Urinary bladder (tissue), 4 donors: ENCODE results near the gene SYMPK. TPM values are rescaled to one million over a fixed set of nuclear protein-coding genes. Genes with fewer than 3 reads are reported as not detected.

Experiments used
- DNase-seq: peaks from one replicate; pipeline ENCODE4 v3.0.0-alpha.2; 2015; ENCODE audit errors: extremely low spot score
- H3K27ac ChIP-seq: one replicate; pipeline ENCODE4 v1.5.1; 2013; ENCODE audit warnings: low read depth, mild to moderate bottlenecking, moderate library complexity
- H3K36me3 ChIP-seq: one replicate; pipeline ENCODE4 v1.6.1; 2013; ENCODE audit warnings: mild to moderate bottlenecking, moderate library complexity; ENCODE audit not compliant: insufficient read depth
- H3K4me1 ChIP-seq: one replicate; pipeline ENCODE4 v1.6.1; 2013; ENCODE audit warnings: mild to moderate bottlenecking, moderate library complexity; ENCODE audit not compliant: insufficient read depth
- H3K4me3 ChIP-seq: one replicate; pipeline ENCODE4 v1.5.1; 2013; ENCODE audit warnings: low read depth, low read length
- WGBS: extraction: QIAGEN DNeasy Blood & Tissue Kit; methylation state at CpG from one replicate; pipeline ENCODE4 v1.1.7; 2013; 5-methylcytosine and 5-hydroxymethylcytosine counted together
- polyA plus RNA-seq: library from polyadenylated mRNA; stranded (reverse); fragments of 200-250 nt; gene quantifications from one replicate; pipeline ENCODE4 v1.2.3, GENCODE V29; 2013
- total RNA-seq: library from RNA; depleted of rRNA; stranded (reverse); fragments of >200 nt; gene quantifications from one replicate; pipeline ENCODE4 v1.2.3, GENCODE V29; 2014
- donor health status: healthy with polysubstance abuse.
- donor health status: healthy.

SYMPK gene
- total and polyA plus RNA-seq, 2 donors, result 22.5 to 38.9 TPM

DNA sequence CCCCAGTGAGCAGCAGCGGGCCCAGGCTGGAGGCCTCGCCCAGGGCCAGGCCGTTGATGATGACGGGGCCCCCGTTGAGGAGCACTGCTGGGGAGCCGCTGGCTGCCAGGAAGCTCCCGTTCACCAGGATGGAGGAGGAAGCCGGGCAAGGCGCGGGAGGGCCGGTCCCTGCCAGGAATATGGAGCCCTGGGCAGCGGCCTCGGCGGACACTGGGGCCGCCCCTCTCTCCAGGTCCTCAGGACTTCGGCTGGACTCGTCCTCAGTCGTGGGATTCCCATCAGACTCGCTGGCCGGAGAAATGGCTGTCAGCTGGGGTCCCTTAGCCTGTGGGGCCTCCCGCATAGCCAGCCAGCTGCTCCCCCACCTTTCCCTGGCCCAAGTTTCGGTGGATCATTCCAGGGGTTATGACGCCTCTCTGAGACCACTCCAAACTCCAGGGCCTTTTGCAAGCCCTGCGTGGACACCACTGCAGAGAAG lies 96.0 kb downstream of the SYMPK start:
- Histone ChIP-seq H3K4me1 (no peaks in the 10 kb centered on the region), H3K36me3 (no peaks in the 10 kb centered on the region), H3K4me3 (peak overlapping the region; percentile 76), H3K27ac (peak overlapping the region; percentile 64)
- no peak for DNase-seq
- 16% methylated on average over 24 of the region's 24 CpGs for WGBS

DNA sequence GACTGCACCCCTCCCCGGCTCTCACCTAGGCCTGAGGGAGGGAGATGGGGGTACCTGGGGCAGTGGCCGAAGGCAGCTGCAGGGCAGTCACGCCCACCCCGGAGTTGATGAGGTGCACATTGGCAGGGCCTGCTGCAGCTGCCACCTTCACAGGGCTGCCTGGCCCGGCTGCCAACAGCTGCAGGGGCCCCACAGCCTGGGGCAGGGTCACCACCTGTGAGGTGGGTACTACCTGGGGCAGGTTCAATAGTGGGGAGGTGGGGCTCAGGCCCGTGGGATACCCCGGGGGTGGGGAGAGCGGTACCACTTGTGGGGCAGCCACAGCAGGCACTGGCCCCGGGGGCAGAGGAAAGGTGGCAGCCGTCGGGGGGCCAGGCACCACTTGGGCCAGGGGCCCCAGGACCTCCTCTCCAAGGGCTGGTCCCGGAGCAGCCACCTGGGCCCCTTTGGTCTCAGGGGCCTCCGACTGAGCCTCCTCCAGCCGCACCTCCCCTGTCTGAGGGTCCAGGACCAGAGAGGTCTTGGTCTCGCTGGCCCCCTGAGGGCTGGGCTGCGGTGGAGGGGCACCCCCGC lies 96.6 kb downstream of the SYMPK start:
- H3K36me3 ChIP-seq, result no peaks in the 10 kb centered on the region
- no peak for DNase-seq
- peak overlapping the region; percentile 76 for H3K4me3 ChIP-seq
- no peaks in the 10 kb centered on the region for H3K4me1 ChIP-seq
- peak overlapping the region; percentile 64 for H3K27ac ChIP-seq
- 53% methylated on average over 17 of the region's 17 CpGs for WGBS

GRCh38 chr19:45765702-45766295 lies 97.1 kb downstream of the SYMPK start:
- no peak overlapping the region for H3K4me3 ChIP-seq
- 64% methylated on average over 23 of the region's 23 CpGs for WGBS

More at GRCh38 chr19:45765702-45766295, 97.1 kb downstream of the SYMPK start:
- no peak overlapping the region for H3K27ac ChIP-seq
- H3K36me3 ChIP-seq, result no peaks in the 10 kb centered on the region
- H3K4me1 ChIP-seq, result no peaks in the 10 kb centered on the region
- DNase-seq, result no peak

Other genes with a start within 250 kb of the SYMPK start
- gene EML2, start 223.8 kb downstream of the SYMPK start, total RNA-seq, result 16.9 TPM
- gene EML2, start 223.8 kb downstream of the SYMPK start, polyA plus RNA-seq, result 41.2 TPM
- 0.26 TPM for gene GIPR, start 194.9 kb downstream of the SYMPK start, total RNA-seq
- 0.70 TPM for gene GIPR, start 194.9 kb downstream of the SYMPK start, polyA plus RNA-seq
- gene SNRPD2, start 171.2 kb downstream of the SYMPK start, total RNA-seq, result 177 TPM
- 340 TPM for gene SNRPD2, start 171.2 kb downstream of the SYMPK start, polyA plus RNA-seq
- 2.4 TPM for gene QPCTL, start 170.5 kb downstream of the SYMPK start, total RNA-seq
- 7.0 TPM for gene QPCTL, start 170.5 kb downstream of the SYMPK start, polyA plus RNA-seq
- gene FBXO46, start 132.3 kb downstream of the SYMPK start, total RNA-seq, result 4.3 TPM
- 11.0 TPM for gene FBXO46, start 132.3 kb downstream of the SYMPK start, polyA plus RNA-seq
- gene MEIOSIN, start 129.7 kb downstream of the SYMPK start, total RNA-seq, result not detected
- not detected for gene MEIOSIN, start 129.7 kb downstream of the SYMPK start, polyA plus RNA-seq
- gene SIX5, start 93.9 kb downstream of the SYMPK start, total RNA-seq, result 10.4 TPM
- gene SIX5, start 93.9 kb downstream of the SYMPK start, polyA plus RNA-seq, result 51.1 TPM
- gene DMPK, start 80.7 kb downstream of the SYMPK start, total RNA-seq, result 49.4 TPM
- 223 TPM for gene DMPK, start 80.7 kb downstream of the SYMPK start, polyA plus RNA-seq
- 24.7 TPM for gene DMWD, start 70.3 kb downstream of the SYMPK start, total RNA-seq
- gene DMWD, start 70.3 kb downstream of the SYMPK start, polyA plus RNA-seq, result 43.7 TPM
- not detected for gene RSPH6A, start 47.8 kb downstream of the SYMPK start, total RNA-seq
- gene RSPH6A, start 47.8 kb downstream of the SYMPK start, polyA plus RNA-seq, result not detected
- gene FOXA3, start 1.2 kb upstream of the SYMPK start, total RNA-seq, result not detected
- 0.11 TPM for gene FOXA3, start 1.2 kb upstream of the SYMPK start, polyA plus RNA-seq
- 18.2 TPM for gene IRF2BP1, start 23.0 kb upstream of the SYMPK start, total RNA-seq
- gene IRF2BP1, start 23.0 kb upstream of the SYMPK start, polyA plus RNA-seq, result 30.2 TPM
- gene MYPOP, start 39.5 kb upstream of the SYMPK start, total RNA-seq, result 1.3 TPM
- 8.2 TPM for gene MYPOP, start 39.5 kb upstream of the SYMPK start, polyA plus RNA-seq
- gene NANOS2, start 51.6 kb upstream of the SYMPK start, total RNA-seq, result not detected
- not detected for gene NANOS2, start 51.6 kb upstream of the SYMPK start, polyA plus RNA-seq
- gene NOVA2, start 110.7 kb upstream of the SYMPK start, total RNA-seq, result 1.2 TPM
- gene NOVA2, start 110.7 kb upstream of the SYMPK start, polyA plus RNA-seq, result 2.2 TPM
- gene CCDC61, start 132.3 kb upstream of the SYMPK start, total RNA-seq, result 3.2 TPM
- gene CCDC61, start 132.3 kb upstream of the SYMPK start, polyA plus RNA-seq, result 19.6 TPM
- not detected for gene PGLYRP1, start 159.9 kb upstream of the SYMPK start, total RNA-seq
- gene PGLYRP1, start 159.9 kb upstream of the SYMPK start, polyA plus RNA-seq, result 0.18 TPM
- gene IGFL4, start 177.9 kb upstream of the SYMPK start, total RNA-seq, result 0.21 TPM
- gene IGFL4, start 177.9 kb upstream of the SYMPK start, polyA plus RNA-seq, result not detected